Measurements from ENCODE around the gene PCDH9. TPM values are rescaled to one million over a fixed set of nuclear protein-coding genes. Genes with fewer than 3 reads are reported as not detected.

The PCDH9 gene
- total and polyA plus RNA-seq, 2 of the 13 experiments (the other 11 are each of a cell fraction or from before 2014, with no cell fraction given), result 0.09 TPM; not detected in 1

DNA sequence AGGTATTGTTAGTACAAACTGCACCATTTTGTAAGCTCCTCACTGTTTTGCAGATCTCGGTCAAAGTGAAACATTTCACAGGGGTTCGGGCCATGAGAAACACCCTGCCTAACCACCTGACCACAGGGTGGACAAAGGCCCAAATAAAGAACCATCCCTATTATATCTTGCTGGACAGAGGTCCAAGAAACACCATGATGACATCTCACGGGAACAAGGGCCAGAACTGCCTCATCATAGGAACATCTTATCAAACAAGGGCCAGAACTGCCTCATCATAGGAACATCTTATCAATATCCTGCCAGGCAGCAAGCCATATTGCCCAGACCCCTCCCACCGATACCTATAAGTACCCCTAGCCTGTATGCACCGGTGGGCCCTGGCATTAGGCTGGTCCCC is 99.7 kb downstream of the PCDH9 start (continued):
- TF ChIP-seq, protein P1, sequence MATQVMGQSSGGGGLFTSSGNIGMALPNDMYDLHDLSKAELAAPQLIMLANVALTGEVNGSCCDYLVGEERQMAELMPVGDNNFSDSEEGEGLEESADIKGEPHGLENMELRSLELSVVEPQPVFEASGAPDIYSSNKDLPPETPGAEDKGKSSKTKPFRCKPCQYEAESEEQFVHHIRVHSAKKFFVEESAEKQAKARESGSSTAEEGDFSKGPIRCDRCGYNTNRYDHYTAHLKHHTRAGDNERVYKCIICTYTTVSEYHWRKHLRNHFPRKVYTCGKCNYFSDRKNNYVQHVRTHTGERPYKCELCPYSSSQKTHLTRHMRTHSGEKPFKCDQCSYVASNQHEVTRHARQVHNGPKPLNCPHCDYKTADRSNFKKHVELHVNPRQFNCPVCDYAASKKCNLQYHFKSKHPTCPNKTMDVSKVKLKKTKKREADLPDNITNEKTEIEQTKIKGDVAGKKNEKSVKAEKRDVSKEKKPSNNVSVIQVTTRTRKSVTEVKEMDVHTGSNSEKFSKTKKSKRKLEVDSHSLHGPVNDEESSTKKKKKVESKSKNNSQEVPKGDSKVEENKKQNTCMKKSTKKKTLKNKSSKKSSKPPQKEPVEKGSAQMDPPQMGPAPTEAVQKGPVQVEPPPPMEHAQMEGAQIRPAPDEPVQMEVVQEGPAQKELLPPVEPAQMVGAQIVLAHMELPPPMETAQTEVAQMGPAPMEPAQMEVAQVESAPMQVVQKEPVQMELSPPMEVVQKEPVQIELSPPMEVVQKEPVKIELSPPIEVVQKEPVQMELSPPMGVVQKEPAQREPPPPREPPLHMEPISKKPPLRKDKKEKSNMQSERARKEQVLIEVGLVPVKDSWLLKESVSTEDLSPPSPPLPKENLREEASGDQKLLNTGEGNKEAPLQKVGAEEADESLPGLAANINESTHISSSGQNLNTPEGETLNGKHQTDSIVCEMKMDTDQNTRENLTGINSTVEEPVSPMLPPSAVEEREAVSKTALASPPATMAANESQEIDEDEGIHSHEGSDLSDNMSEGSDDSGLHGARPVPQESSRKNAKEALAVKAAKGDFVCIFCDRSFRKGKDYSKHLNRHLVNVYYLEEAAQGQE (IDR thresholded peaks at IDR 0.05; ENCODE audit: borderline replicate concordance in 1 of 2, low read depth in 1 of 2, low read length in 2 of 2), result no peak
- TF ChIP-seq, protein P2, sequence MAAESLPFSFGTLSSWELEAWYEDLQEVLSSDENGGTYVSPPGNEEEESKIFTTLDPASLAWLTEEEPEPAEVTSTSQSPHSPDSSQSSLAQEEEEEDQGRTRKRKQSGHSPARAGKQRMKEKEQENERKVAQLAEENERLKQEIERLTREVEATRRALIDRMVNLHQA (CRISPR knock-in tag; IDR thresholded peaks at IDR 0.05), result no peak
- TF ChIP-seq ZC3H4 (CRISPR knock-in tag; IDR thresholded peaks at IDR 0.05; ENCODE audit: borderline replicate concordance) (no peak), MAFF (IDR thresholded peaks at IDR 0.05; ENCODE audit: low read depth, low read length) (no peak), NFIC (IDR thresholded peaks at IDR 0.05; ENCODE audit: low read length) (no peak), ZNF7 (CRISPR knock-in tag; IDR thresholded peaks at IDR 0.05) (no peak), ZBTB7B (CRISPR knock-in tag; IDR thresholded peaks at IDR 0.05) (no peak), FLYWCH1 (CRISPR knock-in tag; IDR thresholded peaks at IDR 0.05) (no peak), GABPB1 (CRISPR knock-in tag; IDR thresholded peaks at IDR 0.05) (no peak), KDM1A (CRISPR knock-in tag; IDR thresholded peaks at IDR 0.05) (no peak), ZNF678 (CRISPR knock-in tag; IDR thresholded peaks at IDR 0.05) (no peak), DPF2 (CRISPR knock-in tag; IDR thresholded peaks at IDR 0.05; ENCODE audit: borderline replicate concordance, low read depth) (no peak)
- TF ChIP-seq, protein P3, sequence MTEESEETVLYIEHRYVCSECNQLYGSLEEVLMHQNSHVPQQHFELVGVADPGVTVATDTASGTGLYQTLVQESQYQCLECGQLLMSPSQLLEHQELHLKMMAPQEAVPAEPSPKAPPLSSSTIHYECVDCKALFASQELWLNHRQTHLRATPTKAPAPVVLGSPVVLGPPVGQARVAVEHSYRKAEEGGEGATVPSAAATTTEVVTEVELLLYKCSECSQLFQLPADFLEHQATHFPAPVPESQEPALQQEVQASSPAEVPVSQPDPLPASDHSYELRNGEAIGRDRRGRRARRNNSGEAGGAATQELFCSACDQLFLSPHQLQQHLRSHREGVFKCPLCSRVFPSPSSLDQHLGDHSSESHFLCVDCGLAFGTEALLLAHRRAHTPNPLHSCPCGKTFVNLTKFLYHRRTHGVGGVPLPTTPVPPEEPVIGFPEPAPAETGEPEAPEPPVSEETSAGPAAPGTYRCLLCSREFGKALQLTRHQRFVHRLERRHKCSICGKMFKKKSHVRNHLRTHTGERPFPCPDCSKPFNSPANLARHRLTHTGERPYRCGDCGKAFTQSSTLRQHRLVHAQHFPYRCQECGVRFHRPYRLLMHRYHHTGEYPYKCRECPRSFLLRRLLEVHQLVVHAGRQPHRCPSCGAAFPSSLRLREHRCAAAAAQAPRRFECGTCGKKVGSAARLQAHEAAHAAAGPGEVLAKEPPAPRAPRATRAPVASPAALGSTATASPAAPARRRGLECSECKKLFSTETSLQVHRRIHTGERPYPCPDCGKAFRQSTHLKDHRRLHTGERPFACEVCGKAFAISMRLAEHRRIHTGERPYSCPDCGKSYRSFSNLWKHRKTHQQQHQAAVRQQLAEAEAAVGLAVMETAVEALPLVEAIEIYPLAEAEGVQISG (CRISPR knock-in tag; IDR thresholded peaks at IDR 0.05), result no peak
